GM18951 (cell line): ENCODE results near the gene UNC5C.

Experiments used
- POLR2A ChIP-seq: IDR thresholded peaks from 4 replicates; pipeline ENCODE4 v1.6.1; 2011; ENCODE audit warnings: mild to moderate bottlenecking; ENCODE audit not compliant: insufficient read length, insufficient read depth; ENCODE audit errors: extremely low read depth
- in situ Hi-C: fragments of 300-500 bp; cut with MboI; formaldehyde crosslinking; loops from one replicate; pipeline ENCODE4 v1.12.0; 2022; ENCODE audit warnings: low sequenced_read_pairs, mixed read lengths, inconsistent platforms; ENCODE audit not compliant: unreplicated experiment

Gene UNC5C

DNA sequence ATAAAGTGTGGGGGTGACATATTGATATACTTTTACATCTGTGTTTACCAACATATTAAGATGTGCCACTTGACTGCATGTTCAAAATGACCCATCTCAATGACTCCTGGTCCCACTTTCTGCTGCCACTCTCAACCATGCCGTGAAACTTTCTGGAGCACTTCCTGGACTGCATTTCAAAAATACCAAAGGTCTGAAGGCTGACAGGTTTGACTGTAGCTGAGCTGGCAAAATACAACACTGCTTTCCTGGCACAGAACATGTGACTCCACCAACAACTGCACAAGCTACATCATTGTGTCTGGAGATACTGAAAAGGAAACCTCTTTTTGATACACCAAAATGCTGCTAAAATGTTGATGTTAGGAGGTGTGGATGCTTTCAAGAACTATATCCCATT lies 184.8 kb downstream of the UNC5C start:
- no peak for TF ChIP-seq POLR2A
- in situ Hi-C loops: no loop called here

DNA sequence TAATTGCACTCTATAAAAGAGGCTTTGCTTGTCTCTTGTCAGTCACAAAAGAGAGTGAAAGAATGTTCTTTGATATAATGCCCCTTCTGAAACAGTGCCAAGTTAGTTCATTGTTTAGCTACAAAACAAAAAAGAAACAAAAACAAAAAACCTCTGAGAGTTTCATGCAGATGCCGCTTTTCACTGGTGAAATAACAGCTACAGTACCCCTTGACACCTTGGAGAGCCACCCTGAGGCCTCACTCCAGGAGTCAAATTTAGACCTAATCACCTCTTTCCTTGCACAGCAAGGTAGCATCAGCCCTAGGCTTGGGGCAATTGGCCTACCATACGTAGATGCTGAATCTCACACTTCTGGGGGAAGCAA lies 185.2 kb downstream of the UNC5C start:
- no peak for TF ChIP-seq POLR2A
- in situ Hi-C loops: no loop called here

DNA sequence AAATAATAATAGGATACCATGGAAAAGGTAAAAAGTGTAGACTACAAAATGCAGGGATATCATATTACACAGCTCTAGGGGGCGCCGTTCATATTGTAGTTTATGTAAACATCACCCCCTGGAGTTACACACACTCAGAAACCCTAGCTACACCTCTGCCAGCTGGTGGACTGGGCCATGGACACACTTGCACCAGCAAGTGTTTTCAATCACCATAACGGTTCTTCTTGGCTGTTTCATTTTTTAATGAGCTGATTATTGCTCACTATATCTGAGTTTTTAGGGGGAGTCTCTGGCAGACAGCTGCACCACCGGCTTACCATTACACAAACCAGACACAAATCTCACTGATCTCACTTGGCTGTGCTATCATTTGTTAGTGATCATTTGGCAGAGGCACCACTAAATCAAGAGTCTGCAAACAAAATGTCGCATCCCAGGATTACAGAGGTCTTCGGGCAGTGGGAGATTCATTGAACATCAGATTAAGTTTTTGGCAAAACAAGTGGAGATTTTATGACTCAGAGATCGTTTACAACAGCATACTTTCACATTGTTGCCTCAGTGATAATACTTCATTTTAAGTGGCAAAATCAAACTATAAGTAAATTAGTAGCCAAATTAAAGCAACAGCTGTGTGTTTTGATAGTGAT lies 185.7 kb downstream of the UNC5C start:
- in situ Hi-C loops: no loop called here
- TF ChIP-seq POLR2A: no peak

DNA sequence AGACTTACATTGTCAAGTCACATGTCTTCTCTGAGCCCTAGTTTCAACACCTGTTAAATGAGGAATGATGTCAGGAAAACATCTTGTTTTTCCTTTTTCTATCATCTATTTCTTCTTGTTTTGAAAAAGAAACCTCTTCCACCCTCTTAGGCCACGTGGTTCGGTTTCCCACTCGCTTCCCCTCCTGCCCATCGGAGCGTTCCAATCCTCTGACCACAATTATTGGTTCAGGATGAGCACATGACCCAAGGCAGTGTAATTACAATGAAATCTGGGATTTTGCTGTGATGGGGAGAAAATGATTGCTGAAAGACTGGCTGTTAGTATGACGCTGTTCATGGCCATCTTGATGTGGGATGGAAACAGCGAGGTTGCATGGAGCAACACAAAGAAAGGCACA lies 186.7 kb downstream of the UNC5C start:
- in situ Hi-C loops: no loop called here
- TF ChIP-seq POLR2A: no peak

DNA sequence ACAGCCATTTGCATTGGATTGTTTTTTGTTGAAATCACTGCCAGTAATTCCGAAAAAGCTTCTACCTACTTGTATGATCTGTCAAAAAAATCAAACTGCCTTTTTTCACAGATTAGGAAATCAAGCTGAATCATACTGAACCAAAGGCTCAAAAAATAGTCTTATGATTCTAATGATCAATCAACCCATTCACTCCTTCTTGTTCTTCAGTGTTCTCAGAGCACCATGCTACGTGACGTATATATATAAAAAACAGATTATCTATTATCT lies 187.1 kb downstream of the UNC5C start:
- TF ChIP-seq POLR2A: no peak
- in situ Hi-C loops: no loop called here

DNA sequence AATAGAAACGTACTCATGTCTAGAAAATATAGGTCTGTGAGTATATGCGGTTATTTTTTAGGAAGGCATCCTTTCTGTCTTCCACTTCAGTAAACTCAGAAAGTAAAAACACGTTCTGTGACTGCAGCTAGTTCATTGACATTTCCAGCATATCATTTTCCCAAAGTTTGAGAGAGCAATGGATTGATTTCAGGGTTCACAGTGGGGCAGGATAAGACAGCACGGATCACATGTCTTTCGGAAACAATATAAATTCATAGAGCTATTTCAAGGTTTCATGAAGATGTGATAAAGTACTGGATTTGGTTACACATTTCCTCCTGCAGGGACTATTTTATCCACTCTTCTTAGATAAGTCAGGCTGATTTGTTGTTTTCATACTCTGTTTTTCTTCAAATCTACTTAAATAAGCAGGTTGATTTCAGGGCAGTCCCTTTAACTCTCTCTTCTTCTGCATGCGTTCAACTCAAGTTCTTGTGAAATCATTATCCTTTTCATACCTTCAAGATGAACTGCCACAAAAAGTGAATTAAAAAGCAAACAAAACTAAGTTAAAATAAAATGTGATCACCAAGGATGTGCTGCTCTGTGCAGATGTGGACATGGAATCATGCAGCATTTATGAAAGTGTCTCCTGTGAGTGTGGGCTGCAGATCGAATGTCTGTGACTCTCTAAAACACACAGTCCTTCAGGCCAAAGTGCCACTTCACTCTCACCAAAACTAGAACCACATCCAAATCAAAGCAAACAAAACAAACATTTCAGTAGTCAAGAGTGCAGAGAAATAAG lies 187.7 kb downstream of the UNC5C start:
- in situ Hi-C loops: no loop called here
- TF ChIP-seq POLR2A: no peak

DNA sequence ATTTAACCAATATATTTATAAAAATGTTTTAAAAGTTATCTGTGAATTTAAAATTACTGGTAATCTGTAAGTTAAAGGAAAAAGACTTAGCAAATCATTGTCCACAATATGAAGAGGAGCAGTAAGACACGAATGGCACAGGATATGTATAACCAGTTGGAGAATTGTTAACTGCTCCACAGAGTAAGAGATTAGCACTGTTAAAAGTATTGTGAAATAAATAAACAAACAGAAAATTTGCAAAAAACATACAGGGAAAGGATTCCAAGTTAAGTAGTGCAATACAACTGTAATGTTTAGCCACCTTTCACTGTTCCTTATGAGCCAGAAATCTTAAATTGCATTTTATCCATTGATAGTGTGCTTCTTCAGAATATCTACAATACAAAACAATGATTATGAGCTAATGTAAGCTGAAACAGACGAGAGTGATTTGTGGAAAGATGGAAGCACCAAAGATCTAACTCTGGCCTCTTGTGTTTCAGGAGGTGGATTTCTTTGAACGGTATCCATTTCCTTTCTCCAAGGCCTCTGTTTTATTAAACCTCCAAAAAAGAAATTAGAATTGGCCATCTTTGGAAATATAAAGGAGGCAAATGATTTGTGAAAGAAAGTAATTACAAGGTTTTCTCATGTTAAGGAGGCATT lies 188.4 kb downstream of the UNC5C start:
- TF ChIP-seq POLR2A: no peak
- in situ Hi-C loops: no loop called here

DNA sequence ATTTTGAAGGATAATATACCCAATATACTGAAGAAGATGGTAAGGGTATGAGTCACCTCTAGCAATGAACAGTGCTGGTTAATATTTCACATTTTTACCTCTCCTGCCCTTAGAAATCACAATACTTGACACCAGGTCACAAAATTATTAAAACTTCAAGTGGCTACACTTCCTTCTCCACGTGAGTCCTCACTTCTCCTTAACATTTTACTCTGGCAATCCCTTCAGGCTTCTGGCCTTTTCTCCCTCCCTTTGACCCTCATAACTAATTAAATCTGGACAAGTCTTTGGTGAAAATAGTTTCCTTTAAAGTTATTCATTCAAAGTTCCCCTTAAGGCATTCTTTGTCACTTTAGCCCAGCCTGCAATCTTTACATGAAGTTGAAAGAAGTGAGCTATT lies 190.4 kb downstream of the UNC5C start:
- no peak for TF ChIP-seq POLR2A
- in situ Hi-C loops: no loop called here

DNA sequence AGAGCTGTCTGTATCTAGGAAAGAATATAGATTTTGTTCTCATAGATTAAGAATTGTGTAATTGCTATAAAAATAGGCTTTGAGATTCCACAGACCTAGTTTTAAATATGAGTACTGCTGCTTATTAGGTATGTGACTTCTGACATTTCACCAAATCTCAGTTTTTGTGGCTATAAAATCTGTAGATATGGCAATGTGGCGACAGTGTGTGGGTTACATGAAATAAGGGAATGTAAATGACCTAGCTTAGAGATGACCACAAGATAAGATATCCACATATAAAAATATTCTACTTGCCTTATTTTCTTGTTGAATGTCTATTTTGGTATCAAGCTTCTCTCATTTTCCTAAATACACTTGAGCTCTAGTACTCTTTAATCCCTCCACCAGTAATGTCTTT lies 193.8 kb downstream of the UNC5C start:
- no peak for TF ChIP-seq POLR2A
- in situ Hi-C loops: no loop called here

DNA sequence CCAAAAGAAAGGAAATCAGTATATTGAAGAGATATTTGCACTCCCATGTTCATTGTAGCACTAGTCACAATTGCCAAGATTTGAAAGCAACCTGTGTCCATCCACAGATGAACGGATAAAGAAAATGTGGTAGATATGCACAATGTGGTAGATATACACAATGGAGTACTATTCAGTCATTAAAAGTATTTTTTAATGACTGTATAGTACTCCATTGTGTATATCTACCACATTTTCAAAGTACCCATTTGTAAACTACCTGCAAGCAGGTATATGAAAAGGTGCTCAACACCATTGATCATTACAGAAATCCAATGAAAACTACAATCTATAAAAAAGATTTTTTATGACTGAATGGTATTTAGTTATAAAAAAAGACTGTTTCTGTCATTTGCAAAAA lies 200.4 kb downstream of the UNC5C start:
- TF ChIP-seq POLR2A: no peak
- in situ Hi-C loops: no loop called here

DNA sequence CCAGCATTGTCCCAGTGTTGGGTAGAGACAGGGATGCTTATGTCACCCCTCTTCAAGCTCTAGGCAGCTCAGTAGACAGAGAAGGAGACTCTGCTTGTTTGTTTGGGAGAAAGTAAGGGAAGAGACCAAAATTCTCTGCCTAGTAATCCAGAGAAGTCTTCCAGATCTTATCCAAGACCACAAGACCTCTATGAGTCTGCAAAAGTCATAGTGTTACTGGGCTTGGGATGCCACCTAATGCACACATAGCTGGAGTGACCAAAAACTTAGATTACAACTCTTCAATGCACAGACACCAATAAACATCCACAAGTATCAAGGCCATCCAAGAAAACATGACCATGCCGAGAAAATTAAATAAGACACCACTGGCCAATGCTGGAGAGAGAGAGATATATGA lies 205.5 kb downstream of the UNC5C start:
- no peak for TF ChIP-seq POLR2A
- in situ Hi-C loops: no loop called here

DNA sequence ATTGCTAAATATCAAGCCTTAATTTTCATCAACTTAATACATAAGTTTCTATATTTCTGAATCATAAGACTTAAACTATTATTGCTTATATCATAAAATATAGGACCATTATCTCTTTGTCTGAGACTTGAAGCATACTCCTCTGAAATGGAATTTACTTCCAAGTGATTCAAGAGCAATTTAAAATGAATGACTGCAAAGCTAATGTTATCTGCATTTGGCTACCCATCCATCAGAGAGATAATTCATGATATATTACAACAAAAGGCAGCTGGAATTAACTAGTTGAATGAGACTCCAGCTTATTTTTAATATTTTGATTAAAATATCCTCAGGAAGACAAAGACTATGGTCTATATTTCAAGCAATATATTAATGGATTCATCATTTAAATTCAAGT lies 208.6 kb downstream of the UNC5C start:
- in situ Hi-C loops: no loop called here
- TF ChIP-seq POLR2A: no peak

DNA sequence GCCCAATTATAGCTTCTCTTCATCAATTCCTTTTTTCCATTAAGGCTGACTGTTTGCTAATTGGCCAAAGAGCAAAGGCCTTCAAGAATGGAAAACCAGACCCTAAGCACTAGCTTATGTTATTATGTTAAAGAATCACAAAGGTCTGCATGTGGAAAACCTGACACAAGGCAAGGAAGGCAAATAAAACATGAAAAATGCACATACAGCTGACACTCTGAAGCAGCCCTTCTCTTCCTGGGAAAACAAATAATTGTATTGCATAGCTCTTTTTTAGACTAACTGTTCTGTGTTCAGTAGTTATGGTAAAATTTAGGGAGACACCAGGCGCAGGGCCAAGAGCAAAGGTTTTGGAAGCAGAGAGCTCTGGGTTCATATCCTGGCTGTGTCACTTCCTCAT lies 223.1 kb downstream of the UNC5C start:
- in situ Hi-C loops: no loop called here
- TF ChIP-seq POLR2A: no peak

DNA sequence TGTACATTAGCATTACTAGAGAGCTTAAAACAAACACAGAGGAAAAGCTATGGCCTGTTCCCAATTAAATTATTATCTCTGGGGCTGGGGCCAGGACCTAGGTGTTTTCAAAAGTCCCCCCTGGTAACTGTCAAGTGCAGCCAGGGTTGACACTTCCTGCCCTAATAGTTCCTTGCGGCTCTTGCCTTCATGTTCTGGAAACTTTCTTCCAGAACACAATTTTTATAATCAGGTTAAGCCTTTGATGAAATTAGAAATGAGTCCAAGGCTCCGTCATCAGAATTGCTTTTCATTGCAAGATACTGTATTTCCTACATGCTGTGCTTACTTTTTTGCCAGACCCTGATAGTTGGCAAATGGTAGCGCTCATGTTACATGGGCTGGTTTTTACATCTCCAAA lies 229.6 kb downstream of the UNC5C start:
- TF ChIP-seq POLR2A: no peak
- in situ Hi-C loops: no loop called here
